Progenitor cell of endocrine pancreas (in vitro differentiated cells): Measurements from ENCODE around the gene FREM1. TPM values are rescaled to one million over a fixed set of nuclear protein-coding genes. Genes with fewer than 3 reads are reported as not detected.

ENCODE experiments used
- DNase-seq: peaks from one replicate; pipeline ENCODE4 v3.0.0; 2021; ENCODE audit warnings: low spot score; ENCODE audit not compliant: unreplicated experiment
- H3K27ac Mint-ChIP-seq: 2 replicates; pipeline ENCODE4 v1.8.0; 2021; ENCODE audit warnings: mild to moderate bottlenecking, moderate library complexity, mixed read lengths
- H3K27me3 Mint-ChIP-seq: 2 replicates; pipeline ENCODE4 v1.8.0; 2021; ENCODE audit warnings: mixed read lengths
- H3K36me3 Mint-ChIP-seq: 2 replicates; pipeline ENCODE4 v1.8.0; 2022; ENCODE audit warnings: mixed read lengths; ENCODE audit not compliant: insufficient read depth
- H3K4me1 Mint-ChIP-seq: 2 replicates; pipeline ENCODE4 v1.8.0; 2021; ENCODE audit warnings: low read depth, mixed read lengths
- H3K4me3 Mint-ChIP-seq: 2 replicates; pipeline ENCODE4 v1.8.0; 2021; ENCODE audit warnings: low read depth, mild to moderate bottlenecking, moderate library complexity, mixed read lengths
- H3K9me3 Mint-ChIP-seq: 2 replicates; pipeline ENCODE4 v1.8.0; 2021; ENCODE audit warnings: low read depth, mixed read lengths
- CTCF ChIP-seq: fragments of 200-600 bp; sonication (generic); IDR thresholded peaks from one replicate; pipeline ENCODE4 v1.5.0; 2021; ENCODE audit warnings: antibody characterized with exemption, mild to moderate bottlenecking; ENCODE audit not compliant: unreplicated experiment
- total RNA-seq: library from RNA; stranded (reverse); gene quantifications from 2 replicates; pipeline ENCODE4 v1.2.1, GENCODE V29; 2021

Gene FREM1
- total RNA-seq, 1 donor from 2014 or later: 11.4 TPM

DNA sequence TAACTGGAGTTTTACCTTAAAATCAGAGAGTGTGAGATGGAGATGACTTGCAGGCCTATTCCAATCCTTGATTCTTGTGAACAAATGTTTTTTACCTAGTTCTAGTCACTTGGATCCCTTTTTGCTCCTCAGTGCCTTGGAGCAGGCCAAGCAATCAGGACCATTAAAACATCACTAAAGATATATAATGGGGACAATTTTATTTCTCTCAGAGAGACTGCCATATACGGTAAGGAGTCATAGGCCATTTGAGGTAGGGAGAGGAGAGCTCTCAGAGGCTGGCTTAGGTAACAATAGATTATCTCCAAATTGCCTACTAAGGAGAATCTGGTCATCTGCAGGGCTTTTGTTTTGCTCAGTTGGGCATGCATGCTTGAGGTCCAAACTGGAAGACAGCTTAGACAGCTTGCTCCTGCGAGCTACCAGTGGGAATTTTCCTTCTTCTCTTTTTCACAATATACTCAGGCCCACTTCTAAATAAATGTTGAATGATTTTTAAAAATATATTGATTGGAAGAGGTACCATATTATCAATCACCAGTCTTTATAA lies 44.0 kb downstream of the FREM1 start:
- Mint-ChIP-seq H3K4me3 (no peak overlapping the region), H3K27ac (no peak overlapping the region), H3K4me1 (peaks cover 21% of the 10 kb centered on the region), H3K9me3 (no peaks in the 10 kb centered on the region), H3K27me3 (no peaks in the 10 kb centered on the region), H3K36me3 (peaks cover 1% of the 10 kb centered on the region)
- DNase-seq: no peak
- no peak for TF ChIP-seq CTCF

GRCh38 chr9:14864309-14864708 lies 45.9 kb downstream of the FREM1 start:
- peaks cover 1% of the 10 kb centered on the region for H3K36me3 Mint-ChIP-seq
- H3K27ac Mint-ChIP-seq: no peak overlapping the region
- H3K27me3 Mint-ChIP-seq: no peaks in the 10 kb centered on the region
- no peak overlapping the region for H3K4me3 Mint-ChIP-seq
- DNase-seq: no peak
- H3K4me1 Mint-ChIP-seq: peaks cover 11% of the 10 kb centered on the region
- TF ChIP-seq CTCF: no peak
- no peaks in the 10 kb centered on the region for H3K9me3 Mint-ChIP-seq

DNA sequence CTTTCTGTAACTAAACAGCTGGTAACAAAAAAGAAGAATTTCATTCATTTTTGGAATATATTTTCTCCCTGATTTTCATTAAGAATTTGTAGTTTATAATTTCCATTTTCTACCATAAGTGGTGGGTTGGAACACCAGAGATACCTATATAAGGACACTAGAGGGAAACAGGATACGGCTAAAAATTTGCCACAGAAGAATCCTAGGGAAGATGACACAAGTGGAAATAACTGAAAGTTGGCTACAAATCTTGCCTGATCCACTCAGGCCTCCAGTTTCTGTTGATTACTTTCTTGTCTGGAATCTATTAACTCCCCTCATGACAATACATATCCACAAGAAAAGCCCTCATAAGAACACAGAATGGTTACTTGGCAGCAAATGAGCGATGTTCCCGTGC lies 46.8 kb downstream of the FREM1 start:
- peaks cover 1% of the 10 kb centered on the region for H3K36me3 Mint-ChIP-seq

DNA sequence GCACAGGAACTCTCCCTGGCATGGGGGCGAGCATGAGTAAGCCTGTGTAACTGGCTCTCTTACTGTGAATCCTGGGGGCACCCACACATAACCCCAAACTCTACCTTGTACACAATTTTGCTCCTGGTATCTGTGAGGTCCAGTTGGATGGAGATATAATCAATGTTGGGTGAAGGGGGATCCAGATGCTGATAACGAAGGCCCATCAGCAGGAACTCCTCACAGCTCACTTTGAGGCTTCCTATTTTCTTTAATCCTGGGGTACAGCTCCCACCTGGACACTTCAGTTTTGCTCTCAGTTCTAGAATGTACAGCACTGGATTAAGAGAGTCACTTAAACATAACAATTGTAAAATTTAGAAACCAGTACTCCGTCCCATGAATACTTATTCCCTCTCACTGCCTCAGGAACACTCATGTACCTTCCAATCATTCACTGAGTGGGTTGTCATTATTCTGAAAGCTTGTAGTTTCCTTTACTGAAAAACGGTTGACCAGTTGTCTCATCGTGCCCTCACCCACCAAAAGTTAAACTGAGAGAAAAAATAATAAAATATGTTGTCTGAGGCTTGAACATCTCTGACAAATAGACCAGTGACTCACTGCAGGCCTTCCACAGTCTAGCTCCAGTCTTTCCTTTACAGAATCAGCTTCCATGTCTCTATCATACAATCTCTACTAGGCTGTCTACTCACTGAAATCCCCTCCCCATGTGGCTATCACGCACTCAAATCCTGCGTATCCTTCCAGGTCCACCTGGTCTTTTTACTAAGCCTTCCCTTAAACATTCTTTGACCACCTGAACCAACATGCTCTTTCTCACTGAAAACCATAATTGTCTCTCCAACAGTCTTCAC lies 52.6 kb downstream of the FREM1 start:
- H3K36me3 Mint-ChIP-seq: peaks cover 4% of the 10 kb centered on the region
- no peaks in the 10 kb centered on the region for H3K9me3 Mint-ChIP-seq
- H3K27me3 Mint-ChIP-seq: no peaks in the 10 kb centered on the region
- no peak for TF ChIP-seq CTCF
- no peak overlapping the region for H3K27ac Mint-ChIP-seq
- H3K4me1 Mint-ChIP-seq: no peaks in the 10 kb centered on the region
- no peak overlapping the region for H3K4me3 Mint-ChIP-seq
- no peak for DNase-seq

More for the DNA sequence above, 46.8 kb downstream of the FREM1 start:
- TF ChIP-seq CTCF: no peak
- H3K9me3 Mint-ChIP-seq: no peaks in the 10 kb centered on the region
- no peaks in the 10 kb centered on the region for H3K27me3 Mint-ChIP-seq
- DNase-seq: no peak
- H3K4me3 Mint-ChIP-seq: no peak overlapping the region
- no peak overlapping the region for H3K27ac Mint-ChIP-seq
- H3K4me1 Mint-ChIP-seq: peaks cover 5% of the 10 kb centered on the region

- Mint-ChIP-seq H3K27me3 (no peaks in the 10 kb centered on the region), H3K4me1 (no peaks in the 10 kb centered on the region)
Measured at GRCh38 chr9:14849851-14850250, 60.4 kb downstream of the FREM1 start.

More at GRCh38 chr9:14849851-14850250, 60.4 kb downstream of the FREM1 start:
- no peak for DNase-seq
- no peak for TF ChIP-seq CTCF
- Mint-ChIP-seq H3K27ac (no peak overlapping the region), H3K36me3 (peaks cover 5% of the 10 kb centered on the region), H3K4me3 (no peak overlapping the region), H3K9me3 (no peaks in the 10 kb centered on the region)
